Kidney tubule cell (primary cell): ENCODE measurements around the gene CRYGB.
"Not testable (repeated sequence)": the region's sequence is repeated elsewhere in the genome, so short reads cannot be mapped to it uniquely, and the experiment has no call there.

ENCODE experiments used
- DNase-seq: peaks from one replicate; pipeline ENCODE4 v3.0.0-alpha.2; 2018; ENCODE audit warnings: low spot score

Gene CRYGB

DNA sequence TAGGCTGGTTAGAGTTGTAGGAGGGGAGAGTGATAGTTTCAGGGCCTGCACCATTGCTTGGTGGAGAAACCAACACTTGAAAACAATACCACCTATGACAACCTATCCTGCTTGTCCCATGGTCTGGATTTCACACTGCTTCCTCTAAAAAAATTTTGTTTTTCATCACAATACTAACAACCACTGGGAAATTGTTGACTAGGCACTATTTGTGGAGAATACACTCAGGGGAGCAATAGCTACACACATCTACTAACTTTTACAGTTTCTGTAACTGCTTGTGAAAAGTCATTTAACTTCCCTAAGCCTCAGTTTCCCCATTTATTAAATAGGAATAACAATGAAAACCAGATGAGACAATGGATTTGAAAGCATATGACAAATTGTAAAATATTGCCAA, 4.1 kb upstream of the CRYGB start:
- DNase-seq, result no peak

DNA sequence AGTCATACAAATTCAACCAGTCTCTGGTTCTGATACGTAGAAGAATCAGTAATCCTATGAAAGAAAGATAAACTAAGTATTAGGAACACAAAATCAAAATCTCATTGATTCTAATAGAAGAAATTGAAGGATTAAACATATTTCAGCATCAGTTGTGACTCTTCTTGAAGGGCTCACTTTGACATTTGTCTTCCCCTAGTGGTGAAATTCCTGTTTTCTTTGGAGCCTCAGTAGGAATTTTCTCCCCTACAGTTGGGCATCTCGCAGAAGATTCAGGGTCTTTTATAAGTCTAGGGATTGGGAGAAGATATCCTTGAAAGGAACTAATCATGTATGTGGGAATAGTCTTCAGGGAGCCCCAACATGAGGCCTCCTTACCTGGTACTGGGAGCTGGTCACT, 2.8 kb upstream of the CRYGB start:
- no peak for DNase-seq

DNA sequence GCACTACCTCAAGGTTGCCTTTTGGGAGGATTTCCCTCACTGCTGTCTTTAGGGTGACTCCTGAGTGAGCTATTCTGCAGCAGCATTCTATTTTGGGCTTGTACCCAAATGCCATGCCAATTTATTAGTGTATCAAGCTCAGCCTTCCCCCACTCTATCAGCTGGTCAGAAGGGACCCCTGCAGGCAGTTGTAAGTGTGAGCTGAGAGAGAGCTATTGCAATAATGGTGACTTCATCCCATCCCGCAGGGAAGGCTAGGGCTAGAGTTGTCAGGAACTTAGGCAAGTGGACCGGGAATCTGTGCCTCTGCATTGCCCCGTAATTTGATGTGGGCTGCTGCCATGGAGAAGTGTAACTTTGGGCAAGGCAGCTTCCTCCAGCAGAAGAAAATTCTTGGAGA, 1.8 kb upstream of the CRYGB start:
- DNase-seq, result no peak

DNA sequence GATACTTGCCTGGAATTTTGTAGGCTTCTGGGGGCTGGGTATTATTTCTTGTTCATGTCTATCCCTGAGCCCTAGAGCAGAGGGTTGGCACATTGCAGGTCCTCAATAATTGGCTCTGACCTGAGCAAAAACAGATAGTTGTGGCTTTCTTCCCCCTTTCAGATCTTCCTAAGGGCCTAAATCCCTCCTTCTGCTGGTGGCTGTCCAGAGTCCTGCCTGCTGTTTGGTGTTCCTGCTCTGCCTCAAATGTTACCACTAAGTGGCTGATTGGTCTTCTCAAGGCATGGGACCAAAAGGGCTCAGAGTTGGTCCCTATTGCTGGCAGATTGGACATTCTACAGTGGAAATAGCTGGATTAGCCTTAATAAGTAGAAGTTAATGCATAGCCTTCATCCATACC, 1.1 kb upstream of the CRYGB start:
- DNase-seq, result no peak

- no peak for DNase-seq
Observed at GRCh38 chr2:208142925-208143799, 2.8 kb downstream of the CRYGB start.

DNA sequence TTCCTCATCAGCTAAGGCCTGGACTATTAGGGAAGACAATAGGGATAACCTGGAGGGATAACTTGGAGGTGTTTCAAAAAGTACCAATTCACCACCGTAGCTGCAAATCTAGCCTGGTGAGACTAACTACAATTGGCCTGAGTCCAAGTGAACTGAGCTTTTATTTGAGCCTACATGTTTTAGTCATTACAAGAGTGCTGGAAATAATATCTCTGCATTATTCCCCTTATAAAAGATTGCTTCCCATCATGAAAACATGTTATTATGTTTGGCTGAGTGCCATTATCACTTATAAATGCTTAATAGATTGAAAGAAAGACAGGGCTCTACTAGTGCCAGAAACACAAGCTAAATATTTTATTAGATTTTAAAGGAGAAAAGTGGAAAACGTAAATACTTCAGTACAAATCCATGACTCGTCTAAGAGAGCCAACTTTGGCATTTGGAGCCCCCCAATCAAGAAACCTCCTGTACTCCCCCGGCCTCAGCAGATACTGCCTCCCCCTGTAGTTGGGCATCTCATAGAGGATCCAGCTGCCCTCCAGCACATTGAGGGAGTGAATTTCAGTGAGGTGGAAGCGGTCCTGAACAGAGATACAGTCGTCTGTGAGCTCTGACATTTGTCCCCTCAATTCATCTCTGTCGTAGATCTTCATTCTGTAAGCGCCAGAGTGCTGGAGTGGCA, 3.6 kb downstream of the CRYGB start:
- DNase-seq, result no peak

- no peak for DNase-seq
Observed at GRCh38 chr2:208139447-208139846, 6.5 kb downstream of the CRYGB start.

GRCh38 chr2:208138334-208138733, 7.6 kb downstream of the CRYGB start:
- not testable (repeated sequence) for DNase-seq

DNA sequence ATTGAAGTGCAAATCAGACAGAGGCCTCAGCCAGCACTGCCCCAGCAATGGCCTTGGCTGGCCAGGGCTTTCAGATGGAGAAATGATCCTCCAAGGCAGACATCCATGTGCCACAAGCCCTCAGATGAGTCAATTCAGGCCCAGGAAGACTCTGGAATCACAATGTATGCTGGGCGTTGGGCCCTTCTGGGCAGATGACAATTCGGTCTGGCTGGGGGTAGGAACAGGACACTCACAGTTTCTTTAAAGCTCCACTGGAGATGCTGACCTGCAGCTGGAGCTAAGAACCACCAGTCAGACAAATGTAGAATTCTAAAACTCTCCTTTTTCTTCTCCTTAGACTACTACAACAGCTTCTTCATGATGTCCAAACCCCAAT, 9.3 kb downstream of the CRYGB start:
- DNase-seq, result no peak

GRCh38 chr2:208135794-208136715, 9.9 kb downstream of the CRYGB start:
- DNase-seq, result no peak

DNA sequence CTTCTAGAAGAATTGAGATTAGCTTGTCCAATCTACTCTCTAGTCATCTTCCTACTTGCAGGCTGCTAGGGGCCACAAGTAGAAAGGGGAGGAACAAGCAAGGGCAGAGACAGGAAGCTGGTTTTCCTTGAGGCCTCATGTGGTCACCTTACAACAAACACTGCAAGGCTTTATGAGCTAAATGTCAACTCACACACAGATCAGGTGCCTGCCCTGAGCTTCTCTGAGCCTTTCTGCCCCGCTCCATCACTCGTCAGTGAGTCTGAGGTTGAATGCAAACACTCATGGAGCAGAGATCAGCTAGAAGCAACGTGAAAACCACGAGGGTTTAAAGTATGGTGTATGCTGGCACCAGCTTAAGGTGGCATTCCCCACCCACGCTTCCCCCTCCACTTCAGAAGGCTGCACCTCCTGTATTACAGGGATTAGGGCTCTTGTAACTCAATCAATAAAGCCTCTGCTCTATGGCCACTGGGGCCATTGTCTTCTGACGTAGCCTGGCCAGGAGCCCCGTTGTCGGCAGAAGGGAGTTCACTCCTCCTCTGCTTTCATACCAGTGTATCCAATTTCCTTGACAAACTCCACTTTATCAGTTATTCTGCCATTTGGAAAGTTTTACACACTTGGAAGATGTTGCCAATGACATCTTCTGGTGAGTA, 10.9 kb downstream of the CRYGB start:
- DNase-seq, result no peak

DNA sequence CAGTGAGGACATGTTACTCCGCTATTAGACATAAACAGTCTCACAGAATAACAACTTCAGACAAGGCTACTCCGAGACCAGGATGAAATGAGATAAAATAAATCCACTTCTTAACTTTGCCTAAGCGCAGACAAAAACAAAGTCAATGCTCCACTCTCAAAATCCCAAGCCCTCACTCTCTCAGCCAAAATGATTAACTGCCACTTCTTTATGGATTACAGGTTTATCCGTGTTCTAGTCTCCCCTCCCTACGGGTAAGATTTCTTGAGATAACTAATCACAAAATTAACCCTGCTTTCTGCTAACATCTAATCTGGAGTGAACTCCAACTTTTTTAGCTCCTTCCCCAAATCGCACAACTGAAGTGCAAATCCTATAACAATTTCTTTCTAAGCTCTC, 15.2 kb downstream of the CRYGB start:
- no peak for DNase-seq

DNA sequence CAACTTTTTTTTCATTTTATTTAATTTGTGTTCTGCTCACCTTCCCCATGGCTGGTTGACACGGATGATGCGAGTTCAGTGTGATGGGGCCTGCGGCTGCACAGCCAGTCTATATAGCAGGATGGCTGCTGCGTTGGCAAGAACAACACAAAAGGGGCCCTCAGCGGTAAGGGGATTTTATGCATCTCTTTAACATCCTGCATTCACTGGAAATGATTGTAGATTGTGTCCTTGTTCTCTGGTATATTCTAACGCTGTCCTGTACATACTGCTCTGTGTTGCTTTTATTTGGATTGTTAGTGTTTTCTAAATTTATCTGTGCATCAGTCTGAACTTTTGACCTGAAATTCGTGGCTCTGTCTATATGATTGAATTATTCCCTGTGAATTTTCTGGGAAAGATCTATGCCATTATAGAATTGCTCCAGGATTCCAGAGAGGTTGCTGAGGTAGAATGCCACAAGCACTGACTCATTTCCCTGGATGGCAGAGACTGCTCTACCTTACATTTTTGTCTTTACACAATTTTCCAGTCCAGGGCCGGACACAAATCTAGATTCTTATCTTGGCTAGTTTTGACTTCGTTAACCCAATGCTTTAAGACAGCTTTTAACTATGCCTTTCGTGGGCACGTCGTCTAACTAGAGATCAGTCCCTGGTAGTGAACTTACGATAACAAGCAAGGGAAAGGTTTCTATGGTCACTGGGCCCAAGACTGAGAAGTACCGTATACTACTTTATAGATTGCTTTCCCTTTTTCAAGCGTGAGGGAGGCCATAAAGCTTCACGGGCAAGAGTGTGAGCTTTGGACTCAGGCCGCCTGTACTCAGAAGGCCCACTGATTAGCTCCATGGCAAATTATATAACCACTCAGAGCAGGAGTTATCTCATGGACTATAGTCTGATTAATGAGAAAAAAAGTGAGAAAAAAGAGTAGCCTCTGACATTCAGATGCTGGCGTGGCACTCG, 15.9 kb downstream of the CRYGB start, which contains the start of gene CRYGC:
Gene CRYGC (minus strand): TSS at position 85 of the 968 bp plus-strand sequence. CDS start 36 bp downstream, at position 49.
- peak; percentile 51 for DNase-seq

- no peak for DNase-seq
Observed at GRCh38 chr2:208128136-208128535, 17.8 kb downstream of the CRYGB start.

- DNase-seq, result no peak
Observed at GRCh38 chr2:208127090-208127489, 18.9 kb downstream of the CRYGB start.

- DNase-seq, result no peak
Observed at GRCh38 chr2:208125251-208125650, 20.7 kb downstream of the CRYGB start.

DNA sequence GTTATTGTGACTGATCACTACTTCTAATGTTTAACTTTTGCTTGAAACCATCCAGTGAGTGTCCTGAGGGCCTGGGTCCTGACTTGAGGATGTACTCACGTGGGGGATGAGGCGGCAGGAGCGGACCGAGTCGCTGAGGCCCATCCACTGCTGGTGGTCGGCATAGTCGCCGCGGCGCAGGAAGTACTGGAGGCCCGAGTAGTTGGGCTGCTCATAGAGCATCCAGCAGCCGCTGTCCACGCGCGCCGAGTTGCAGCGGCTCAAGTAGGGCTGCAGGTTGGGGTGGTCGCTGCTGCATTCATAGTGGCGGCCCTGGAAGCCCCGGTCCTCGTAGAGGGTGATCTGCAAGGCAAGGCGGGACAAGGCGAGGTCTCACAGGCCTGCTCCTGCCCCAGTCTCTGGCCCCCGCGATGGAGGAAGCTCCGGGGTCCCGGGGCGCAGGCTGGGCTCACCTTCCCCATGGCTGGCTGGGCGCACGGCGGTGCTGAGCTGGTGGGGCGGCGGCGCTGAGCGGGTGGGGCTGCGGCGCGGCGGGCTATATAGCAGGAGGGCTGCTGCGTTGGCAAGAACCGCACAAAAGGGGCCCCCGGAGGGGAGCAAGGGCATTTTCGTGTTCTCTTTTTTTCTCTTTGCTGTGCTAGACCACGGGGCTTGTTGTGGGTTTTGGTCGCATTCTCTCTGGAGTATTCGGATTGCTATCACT, 21.8 kb downstream of the CRYGB start, which contains the start of gene CRYGD:
Gene CRYGD (minus strand): TSS at position 512 of the 703 bp plus-strand sequence. CDS start 51 bp downstream, at position 461.
- DNase-seq, result not testable (repeated sequence)

DNA sequence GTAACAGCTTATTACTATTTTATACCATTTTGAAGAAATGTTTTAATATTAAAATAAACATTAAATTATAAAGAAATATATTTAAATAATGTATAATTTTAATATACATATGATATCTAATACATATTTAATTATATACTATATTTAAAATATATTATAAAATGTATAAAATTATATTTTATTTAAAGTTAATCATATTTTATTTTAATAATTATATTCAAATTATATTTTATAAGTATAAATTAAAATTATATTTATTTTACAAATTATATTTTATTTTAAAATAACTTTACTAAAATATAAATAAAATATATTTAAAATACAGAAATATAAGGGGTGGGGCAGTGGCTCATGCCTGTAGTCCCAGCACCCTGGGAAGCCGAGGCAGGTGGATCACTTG, 23.7 kb downstream of the CRYGB start:
- no peak for DNase-seq

DNA sequence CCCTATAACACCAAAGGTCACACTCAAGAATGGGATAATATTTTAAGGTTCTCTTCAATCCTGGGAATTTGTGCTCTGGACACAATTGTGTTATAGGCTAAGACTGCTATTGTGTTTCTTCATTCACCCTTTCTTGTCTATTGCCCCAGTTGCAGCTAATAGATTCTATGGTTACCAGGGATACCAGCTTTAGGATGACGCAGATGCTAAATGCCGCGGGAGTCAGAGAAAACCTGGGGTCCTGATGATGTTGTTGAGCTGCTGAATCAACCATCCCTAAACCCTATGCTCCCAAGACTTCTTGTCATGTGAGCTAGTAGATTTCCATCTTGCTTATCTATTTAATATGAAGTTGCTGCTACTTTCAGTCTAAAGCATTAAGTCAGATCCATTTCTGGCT, 27.0 kb downstream of the CRYGB start:
- no peak for DNase-seq

GRCh38 chr2:208117390-208117789, 28.6 kb downstream of the CRYGB start:
- not testable (repeated sequence) for DNase-seq
